GM13977 (cell line): ENCODE measurements around the gene GFER.

Experiments used
- DNase-seq: peaks from one replicate; pipeline ENCODE4 v3.0.0; 2012; ENCODE audit warnings: low spot score
- CTCF ChIP-seq: IDR thresholded peaks from 2 replicates; pipeline ENCODE4 v1.5.1; 2012; ENCODE audit warnings: mild to moderate bottlenecking, control low read depth; ENCODE audit not compliant: insufficient read depth; ENCODE audit errors: extremely low read depth, missing control alignments
- in situ Hi-C: fragments of 300-500 bp; cut with MboI; formaldehyde crosslinking; loops from one replicate; pipeline ENCODE4 v1.12.0; 2022; ENCODE audit warnings: low sequenced_read_pairs, low pct_unique_long_range_greater_than_20kb, mixed read lengths, inconsistent platforms; ENCODE audit not compliant: unreplicated experiment

The GFER gene

DNA sequence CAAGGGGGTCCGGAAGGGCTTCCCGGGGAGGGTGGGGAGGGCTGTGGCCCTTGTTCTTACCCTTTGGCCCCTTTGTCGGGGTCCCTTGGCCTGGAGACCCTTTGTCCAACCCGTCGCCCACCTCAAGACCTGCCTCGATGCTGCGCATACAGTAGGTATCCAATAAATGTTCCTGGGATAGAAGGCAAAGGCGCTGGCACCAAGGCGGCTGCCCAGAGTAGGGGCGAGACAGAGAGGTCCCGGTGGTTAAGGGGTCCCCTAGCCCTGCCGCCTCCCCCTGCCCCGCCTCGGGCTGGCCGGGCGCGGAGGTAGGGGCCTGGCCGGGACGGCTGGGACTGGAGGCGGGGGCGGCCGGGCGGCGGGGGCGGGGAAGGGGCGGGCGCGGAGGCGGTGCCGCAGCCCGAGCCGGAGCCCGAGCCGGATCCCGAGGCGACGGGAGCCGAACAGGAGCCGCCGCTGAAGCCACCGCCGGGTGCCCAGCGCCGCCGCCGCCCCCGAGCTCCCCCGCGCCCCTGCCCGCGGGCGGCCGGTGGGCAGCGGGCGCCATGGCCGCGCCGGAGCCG lies 42.5 kb downstream of the GFER start, which contains the start of gene NHERF2:
TSS of gene NHERF2 (plus strand) at position 442 of the 563 bp plus-strand sequence. CDS start at position 546, 104 bp downstream.
- DNase-seq, result peak; percentile 71
- in situ Hi-C loops, result no loop called here
- TF ChIP-seq CTCF, result no peak

DNA sequence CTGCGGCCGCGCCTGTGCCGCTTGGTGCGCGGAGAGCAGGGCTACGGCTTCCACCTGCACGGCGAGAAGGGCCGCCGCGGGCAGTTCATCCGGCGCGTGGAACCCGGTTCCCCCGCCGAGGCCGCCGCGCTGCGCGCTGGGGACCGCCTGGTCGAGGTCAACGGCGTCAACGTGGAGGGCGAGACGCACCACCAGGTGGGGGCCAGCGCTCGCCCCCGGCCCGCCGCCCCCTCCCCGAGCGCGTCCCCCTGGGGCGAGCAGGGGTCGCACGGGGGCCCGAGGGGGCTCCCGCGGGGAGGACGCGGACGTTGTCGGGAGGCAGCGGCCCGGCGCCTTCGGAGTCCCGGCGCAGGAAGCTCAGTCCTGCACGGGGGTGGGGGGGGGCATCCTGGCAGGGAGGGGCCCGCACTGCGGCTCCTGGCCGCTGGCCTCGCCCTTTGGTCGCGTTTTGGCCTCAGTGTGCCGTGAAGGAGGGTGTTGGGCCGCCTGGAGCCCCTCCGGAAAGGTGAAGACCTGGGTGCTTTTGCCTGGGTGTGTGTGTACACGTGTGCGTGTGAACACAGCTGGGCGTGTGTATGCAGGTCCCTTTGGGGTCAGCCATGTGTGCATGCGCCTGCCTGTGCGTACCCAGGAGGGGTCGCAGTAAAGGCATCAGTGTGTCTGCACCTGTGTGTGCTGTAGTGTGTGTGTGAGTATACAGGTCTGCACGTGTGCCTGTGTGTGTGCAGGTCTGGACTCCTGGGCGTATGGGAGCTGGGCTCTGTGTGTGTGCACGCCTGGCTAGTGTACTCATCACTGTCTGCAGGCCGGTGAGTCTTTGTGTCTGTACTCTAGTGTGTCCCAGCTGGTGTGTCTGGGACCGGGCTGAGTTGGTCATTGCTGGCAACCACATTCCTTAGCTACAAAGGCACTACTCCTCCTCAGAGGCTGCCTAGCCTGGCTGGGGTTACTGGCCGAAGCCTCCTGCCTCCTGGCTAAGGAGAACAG lies 43.3 kb downstream of the GFER start:
- no peak for DNase-seq
- TF ChIP-seq CTCF, result no peak
- in situ Hi-C loops, result no loop called here

DNA sequence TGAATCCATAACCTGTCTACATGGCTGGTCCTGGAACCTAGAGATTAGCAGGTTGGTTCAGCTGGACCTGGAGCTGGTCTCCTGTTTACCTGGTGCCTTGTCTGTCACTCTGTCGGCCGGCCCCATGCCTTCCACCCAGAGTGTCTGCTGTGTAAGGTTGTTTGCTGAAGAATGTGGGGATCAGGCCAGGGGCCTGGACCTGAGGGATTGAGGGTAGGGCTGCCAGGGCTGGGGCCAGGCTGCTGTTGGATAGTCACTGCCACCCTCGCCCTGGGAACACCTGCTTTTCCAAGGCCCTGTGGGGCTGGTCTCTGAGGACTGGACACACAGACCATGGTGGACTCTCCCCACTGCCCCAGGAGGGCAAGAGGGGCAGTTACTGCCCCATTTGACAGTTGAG lies 44.2 kb downstream of the GFER start:
- DNase-seq, result no peak
- in situ Hi-C loops, result no loop called here
- no peak for TF ChIP-seq CTCF

DNA sequence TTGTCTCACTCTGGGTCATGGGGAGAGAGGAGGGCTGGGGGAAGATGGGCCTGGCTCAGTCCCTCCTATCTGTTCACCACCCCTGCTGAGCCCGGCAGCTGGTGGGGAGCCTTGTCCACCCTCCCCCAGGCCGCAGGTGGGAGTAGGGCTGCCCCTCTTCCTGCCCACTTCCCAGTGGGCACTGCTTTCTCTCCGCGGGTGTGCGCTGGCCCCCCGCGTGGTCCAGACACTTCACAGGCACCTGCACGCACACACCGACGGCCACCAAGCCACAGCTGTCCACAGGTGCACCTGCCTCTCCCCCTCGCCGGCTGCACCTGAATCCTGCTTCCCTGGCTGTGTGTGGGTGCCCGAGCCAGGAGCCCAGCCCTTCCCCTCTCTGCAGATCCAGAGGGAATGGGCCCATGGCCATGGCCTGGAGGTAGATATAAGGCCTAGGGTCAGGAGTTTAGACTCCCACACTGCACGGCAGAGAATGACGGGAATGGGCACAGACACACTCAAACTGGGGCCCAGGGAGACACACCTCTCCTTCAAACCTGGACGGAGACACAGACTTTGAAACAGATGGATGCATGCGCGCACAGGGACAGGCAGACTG lies 44.7 kb downstream of the GFER start:
- in situ Hi-C loops, result no loop called here
- no peak for DNase-seq
- no peak for TF ChIP-seq CTCF

GRCh38 chr16:2029350-2029749 lies 45.4 kb downstream of the GFER start:
- in situ Hi-C loops, result no loop called here
- no peak for TF ChIP-seq CTCF
- DNase-seq, result no peak

GRCh38 chr16:2030036-2030435 lies 46.0 kb downstream of the GFER start:
- DNase-seq, result no peak
- in situ Hi-C loops, result no loop called here
- no peak for TF ChIP-seq CTCF
